PC-3 (cell line): ENCODE measurements around the gene TUBB1. TPM values are rescaled to one million over a fixed set of nuclear protein-coding genes. Genes with fewer than 3 reads are reported as not detected.

Experiments
- ATAC-seq: fragments of 200-7000 bp; cut with Tn5 transposase; 2 replicates; pipeline ENCODE4 v1.9.1; 2020; ENCODE audit warnings: mild to moderate bottlenecking, moderate library complexity
- BruUV-seq: library from RNA; stranded (reverse); fragments of 400-500 nt; replicated peaks from 2 replicates; lab custom pipeline; 2021; lab: Mats Ljungman, UMichigan
- CTCF ChIA-PET: fragments of 300-600 bp; sonication (Branson Sonifier 250); formaldehyde crosslinking; loops from one replicate; lab custom pipeline; 2022; ENCODE audit warnings: antibody characterized with exemption; lab: Charles Lee
- POLR2A ChIA-PET: fragments of 300-600 bp; sonication (Branson Sonifier 250); formaldehyde crosslinking; loops from one replicate; lab custom pipeline; 2022; ENCODE audit warnings: antibody characterized with exemption; ENCODE audit not compliant: unreplicated experiment; lab: Charles Lee
- DNase-seq: peaks from one replicate; pipeline ENCODE4 v3.0.0-alpha.2; 2015
- H2AFZ ChIP-seq: fragments of 300-600 bp; sonication (generic); 2 replicates; pipeline ENCODE4 v1.6.0; 2016; ENCODE audit warnings: antibody characterized with exemption, low read length
- H3F3A ChIP-seq: fragments of 300-600 bp; sonication (generic); one replicate; pipeline ENCODE4 v1.6.0; 2017; ENCODE audit warnings: antibody characterized with exemption, low read length, control low read depth, mild to moderate bottlenecking; ENCODE audit not compliant: unreplicated experiment
- H3K27ac ChIP-seq: fragments of 300-600 bp; sonication (generic); 2 replicates; pipeline ENCODE4 v1.5.1; 2016; ENCODE audit warnings: mild to moderate bottlenecking, low read length
- H3K27me3 ChIP-seq: fragments of 300-600 bp; sonication (generic); 2 replicates; pipeline ENCODE4 v1.6.1; 2016; ENCODE audit warnings: low read length, mixed read lengths
- H3K36me3 ChIP-seq: fragments of 300-600 bp; sonication (generic); 2 replicates; pipeline ENCODE4 v1.6.1; 2016; ENCODE audit warnings: low read depth, mixed run types, low read length, mixed read lengths
- H3K4me1 ChIP-seq: fragments of 300-600 bp; sonication (generic); 2 replicates; pipeline ENCODE4 v1.5.1; 2016; ENCODE audit warnings: low read length; ENCODE audit not compliant: insufficient read depth
- H3K4me2 ChIP-seq: fragments of 300-600 bp; sonication (generic); 2 replicates; pipeline ENCODE4 v1.6.0; 2016; ENCODE audit warnings: low read length
- H3K4me3 ChIP-seq: fragments of 300-600 bp; sonication (generic); 2 replicates; pipeline ENCODE4 v1.5.1; 2016; ENCODE audit warnings: mild to moderate bottlenecking, low read length, mixed read lengths
- H3K79me2 ChIP-seq: fragments of 300-600 bp; sonication (generic); 2 replicates; pipeline ENCODE4 v1.6.1; 2017; ENCODE audit warnings: low read length, mixed read lengths
- H3K9ac ChIP-seq: fragments of 300-600 bp; sonication (generic); 2 replicates; pipeline ENCODE4 v1.6.0; 2016; ENCODE audit warnings: mild to moderate bottlenecking, low read length
- H3K9me2 ChIP-seq: fragments of 300-600 bp; sonication (generic); replicated peaks from 2 replicates; pipeline ENCODE4 v1.6.1; 2016; ENCODE audit warnings: mixed run types, low read length, mixed read lengths
- H3K9me3 ChIP-seq: fragments of 300-600 bp; sonication (generic); 2 replicates; pipeline ENCODE4 v1.6.1; 2016; ENCODE audit warnings: low read length, mixed read lengths
- H4K20me1 ChIP-seq: fragments of 300-600 bp; sonication (generic); 2 replicates; pipeline ENCODE4 v1.6.1; 2016; ENCODE audit warnings: low read length, mixed read lengths
- CTCF ChIP-seq: fragments of 300-600 bp; sonication (generic); conservative IDR thresholded peaks from 2 replicates; pipeline ENCODE4 v1.5.1; 2017; ENCODE audit warnings: antibody characterized with exemption, low read depth, mild to moderate bottlenecking, low read length
- EZH2 ChIP-seq: fragments of 300-600 bp; sonication (generic); IDR thresholded peaks from one replicate; pipeline ENCODE4 v1.6.1; 2017; ENCODE audit warnings: antibody characterized with exemption, mild to moderate bottlenecking, low read length; ENCODE audit not compliant: unreplicated experiment
- EZH2phosphoT487 ChIP-seq: fragments of 300-600 bp; sonication (generic); IDR thresholded peaks from 2 replicates; pipeline ENCODE4 v1.6.1; 2018; ENCODE audit warnings: mild to moderate bottlenecking, antibody characterized with exemption, low read length, borderline replicate concordance
- intact Hi-C: fragments of 100-400 bp; cut with micrococcal nuclease; formaldehyde crosslinking; loops from 2 replicates; pipeline ENCODE4 v1.9.0; 2023
- total RNA-seq: library from RNA; depleted of rRNA; stranded (reverse); fragments of >200 nt; gene quantifications from 2 replicates; pipeline ENCODE4 v1.2.3, GENCODE V29; 2014

The TUBB1 gene
- total RNA-seq, 1 experiment from 2014 or later: not detected

GRCh38 chr20:59050437-59050836, 31.2 kb downstream of the TUBB1 start:
- peaks cover 18% of the 10 kb centered on the region for H3K4me1 ChIP-seq
- no peak overlapping the region for H3K4me2 ChIP-seq
- H3K9me3 ChIP-seq: no peaks in the 10 kb centered on the region
- no peaks in the 10 kb centered on the region for H3K36me3 ChIP-seq
- H3K9me2 ChIP-seq: no peaks in the 10 kb centered on the region
- no peak for TF ChIP-seq EZH2phosphoT487
- no peak for TF ChIP-seq CTCF
- no peak for TF ChIP-seq EZH2
- BruUV-seq: no TSS peak
- H3K27ac ChIP-seq: no peak overlapping the region
- H2AFZ ChIP-seq: no peak overlapping the region
- intact Hi-C loops: no loop called here
- ATAC-seq: no peak
- CTCF ChIA-PET: no interaction called here
- no peaks in the 10 kb centered on the region for H3K79me2 ChIP-seq
- H3F3A ChIP-seq: no peaks in the 10 kb centered on the region
- H3K9ac ChIP-seq: no peak overlapping the region
- H3K4me3 ChIP-seq: no peak overlapping the region
- POLR2A ChIA-PET: no interaction called here
- peaks cover 13% of the 10 kb centered on the region for H3K27me3 ChIP-seq
- DNase-seq: no peak
- no peaks in the 10 kb centered on the region for H4K20me1 ChIP-seq

GRCh38 chr20:59051666-59052185, 32.5 kb downstream of the TUBB1 start:
- CTCF ChIA-PET: no interaction called here
- no peak for ATAC-seq
- Histone ChIP-seq H3K9ac (no peak overlapping the region), H3F3A (no peaks in the 10 kb centered on the region), H3K27me3 (peaks cover 19% of the 10 kb centered on the region), H3K9me3 (no peaks in the 10 kb centered on the region), H3K36me3 (no peaks in the 10 kb centered on the region), H4K20me1 (no peaks in the 10 kb centered on the region), H3K4me3 (no peak overlapping the region), H2AFZ (no peak overlapping the region), H3K4me2 (no peak overlapping the region), H3K27ac (no peak overlapping the region), H3K9me2 (no peaks in the 10 kb centered on the region), H3K79me2 (no peaks in the 10 kb centered on the region), H3K4me1 (peaks cover 16% of the 10 kb centered on the region)
- POLR2A ChIA-PET: no interaction called here
- DNase-seq: no peak
- TF ChIP-seq CTCF: no peak
- TF ChIP-seq EZH2: no peak
- TF ChIP-seq EZH2phosphoT487: no peak
- no TSS peak for BruUV-seq
- intact Hi-C loops: no loop called here

GRCh38 chr20:59055302-59055701, 36.1 kb downstream of the TUBB1 start:
- BruUV-seq: no TSS peak
- Histone ChIP-seq H3K27ac (no peak overlapping the region), H3K4me2 (no peak overlapping the region), H3K4me1 (no peaks in the 10 kb centered on the region), H2AFZ (no peak overlapping the region), H3K9me3 (no peaks in the 10 kb centered on the region), H4K20me1 (no peaks in the 10 kb centered on the region), H3K79me2 (no peaks in the 10 kb centered on the region), H3K9ac (no peak overlapping the region), H3K36me3 (no peaks in the 10 kb centered on the region), H3F3A (no peaks in the 10 kb centered on the region), H3K27me3 (peaks cover 28% of the 10 kb centered on the region), H3K9me2 (no peaks in the 10 kb centered on the region), H3K4me3 (no peak overlapping the region)
- ATAC-seq (peak; percentile 73), DNase-seq (peak; percentile 74)
- ChIA-PET CTCF (interaction anchor here (0.6 to 0.9 kb wide), 2 partner anchors 42 to 62 kb away, joined by 4 to 17 read pairs; no protein-coding TSS in a partner anchor), POLR2A (no interaction called here)
- TF ChIP-seq EZH2phosphoT487 (no peak), CTCF (peak; percentile 80)
- intact Hi-C loops: loop anchor here (1.0 kb wide), 2 partner anchors 27 to 167 kb away; no protein-coding TSS in a partner anchor
